ENCODE measurements around the gene SH3TC1.

Gene SH3TC1

DNA sequence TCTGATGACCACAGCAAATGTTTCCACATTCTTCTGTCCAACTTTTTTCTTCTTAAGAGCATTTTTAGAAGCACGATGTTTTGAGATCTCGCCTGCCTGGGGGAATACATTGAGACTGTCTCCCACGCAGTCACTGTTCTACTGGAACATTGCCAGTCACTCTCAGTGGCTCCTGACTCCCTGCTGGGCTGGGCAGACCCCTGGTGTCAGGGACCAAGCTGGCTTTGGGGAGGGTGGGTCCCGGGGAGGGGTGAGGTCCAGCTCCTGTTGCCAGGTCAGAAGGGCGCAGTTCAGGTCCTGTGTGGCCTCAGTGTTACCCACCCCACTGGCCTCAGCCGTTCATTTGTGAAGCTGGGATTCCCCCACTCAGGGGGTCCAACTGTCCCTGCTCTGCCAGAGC is 21.5 kb upstream of the SH3TC1 start:
- Histone ChIP-seq H3K36me3 (replicated peaks; ENCODE audit: low read depth, low read length) (no peaks in the 10 kb centered on the region), H2AFZ (ENCODE audit: low read depth, low read length) (no peak overlapping the region), H3K27ac (ENCODE audit: low read length) (no peak overlapping the region), H3K9ac (ENCODE audit: low read length) (no peak overlapping the region), H3K4me3 (ENCODE audit: low read length) (no peak overlapping the region), H3K4me2 (ENCODE audit: low read length) (no peak overlapping the region), H3K79me2 (ENCODE audit: low read length) (no peaks in the 10 kb centered on the region), H4K20me1 (ENCODE audit: insufficient read depth, low read length) (no peaks in the 10 kb centered on the region), H3K9me3 (ENCODE audit: insufficient read depth, low read length) (no peaks in the 10 kb centered on the region), H3K4me1 (ENCODE audit: low read length) (peaks cover 8% of the 10 kb centered on the region), H3K27me3 (ENCODE audit: low read depth, low read length) (peaks cover 12% of the 10 kb centered on the region)
- TF ChIP-seq EZH2phosphoT487 (IDR thresholded peaks at IDR 0.05; ENCODE audit: low read depth) = no peak

DNA sequence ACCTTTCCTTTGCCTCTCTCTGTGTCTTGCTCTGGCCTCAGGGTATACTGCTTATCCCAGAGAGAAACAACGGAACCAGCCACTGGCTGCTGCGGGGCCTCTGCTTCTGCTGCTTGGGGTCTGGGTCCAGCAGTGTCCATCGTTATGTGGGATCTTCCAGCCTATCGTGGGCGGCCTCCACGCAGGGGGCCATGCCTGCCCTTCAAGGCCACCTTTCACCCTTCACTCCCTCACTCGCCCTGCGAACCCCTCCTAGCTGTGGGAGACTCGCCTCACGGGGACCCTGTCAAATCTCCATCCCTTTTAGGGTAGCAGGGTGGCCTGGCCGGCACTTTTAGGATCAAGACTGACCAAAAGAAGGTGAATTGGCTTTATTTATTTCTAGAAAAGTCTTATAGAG is 21.1 kb upstream of the SH3TC1 start:
- no peak overlapping the region for H3K9ac ChIP-seq (ENCODE audit: low read length)
- H3K36me3 ChIP-seq (replicated peaks; ENCODE audit: low read depth, low read length) = no peaks in the 10 kb centered on the region
- no peaks in the 10 kb centered on the region for H4K20me1 ChIP-seq (ENCODE audit: insufficient read depth, low read length)
- TF ChIP-seq EZH2phosphoT487 (IDR thresholded peaks at IDR 0.05; ENCODE audit: low read depth) = no peak
- TF ChIP-seq, protein P1, sequence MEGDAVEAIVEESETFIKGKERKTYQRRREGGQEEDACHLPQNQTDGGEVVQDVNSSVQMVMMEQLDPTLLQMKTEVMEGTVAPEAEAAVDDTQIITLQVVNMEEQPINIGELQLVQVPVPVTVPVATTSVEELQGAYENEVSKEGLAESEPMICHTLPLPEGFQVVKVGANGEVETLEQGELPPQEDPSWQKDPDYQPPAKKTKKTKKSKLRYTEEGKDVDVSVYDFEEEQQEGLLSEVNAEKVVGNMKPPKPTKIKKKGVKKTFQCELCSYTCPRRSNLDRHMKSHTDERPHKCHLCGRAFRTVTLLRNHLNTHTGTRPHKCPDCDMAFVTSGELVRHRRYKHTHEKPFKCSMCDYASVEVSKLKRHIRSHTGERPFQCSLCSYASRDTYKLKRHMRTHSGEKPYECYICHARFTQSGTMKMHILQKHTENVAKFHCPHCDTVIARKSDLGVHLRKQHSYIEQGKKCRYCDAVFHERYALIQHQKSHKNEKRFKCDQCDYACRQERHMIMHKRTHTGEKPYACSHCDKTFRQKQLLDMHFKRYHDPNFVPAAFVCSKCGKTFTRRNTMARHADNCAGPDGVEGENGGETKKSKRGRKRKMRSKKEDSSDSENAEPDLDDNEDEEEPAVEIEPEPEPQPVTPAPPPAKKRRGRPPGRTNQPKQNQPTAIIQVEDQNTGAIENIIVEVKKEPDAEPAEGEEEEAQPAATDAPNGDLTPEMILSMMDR (IDR thresholded peaks at IDR 0.05; ENCODE audit: low read depth, low read length) = no peak
- H2AFZ ChIP-seq (ENCODE audit: low read depth, low read length) = no peak overlapping the region
- H3K4me1 ChIP-seq (ENCODE audit: low read length) = peaks cover 6% of the 10 kb centered on the region; the same call in 1 of the 2 replicates
- H3K79me2 ChIP-seq (ENCODE audit: low read length) = no peaks in the 10 kb centered on the region
- no peak overlapping the region for H3K4me3 ChIP-seq (ENCODE audit: low read length)
- no peak overlapping the region for H3K27ac ChIP-seq (ENCODE audit: low read length)
- no peak overlapping the region for H3K4me2 ChIP-seq (ENCODE audit: low read length)
- no peaks in the 10 kb centered on the region for H3K9me3 ChIP-seq (ENCODE audit: insufficient read depth, low read length)
- peaks cover 12% of the 10 kb centered on the region for H3K27me3 ChIP-seq (ENCODE audit: low read depth, low read length)

DNA sequence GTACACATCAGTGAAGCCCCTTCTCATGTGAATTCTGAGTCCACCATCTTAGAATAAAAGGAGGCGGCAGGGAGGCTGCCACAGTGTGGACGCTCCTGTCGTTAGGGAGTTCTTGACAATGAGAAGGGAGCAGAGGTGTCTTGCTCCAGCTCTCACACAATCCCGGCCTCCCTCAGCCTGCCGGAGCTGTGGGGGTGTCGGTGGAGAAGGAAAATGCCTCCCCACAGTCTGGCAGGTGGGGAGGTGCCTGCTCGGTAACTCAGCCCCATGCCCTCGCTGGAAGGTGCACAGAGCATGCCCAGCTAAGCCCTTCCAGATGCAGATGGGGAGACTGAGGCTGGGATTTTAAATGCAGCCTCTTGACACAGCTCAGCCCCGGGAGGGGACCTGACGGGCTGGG is 20.0 kb upstream of the SH3TC1 start:
- Histone ChIP-seq H3K4me2 (ENCODE audit: low read length) (no peak overlapping the region), H4K20me1 (ENCODE audit: insufficient read depth, low read length) (no peaks in the 10 kb centered on the region), H3K9me3 (ENCODE audit: insufficient read depth, low read length) (no peaks in the 10 kb centered on the region), H3K4me1 (ENCODE audit: low read length) (peaks cover 3% of the 10 kb centered on the region; the same call in 1 of the 2 replicates), H3K9ac (ENCODE audit: low read length) (no peak overlapping the region), H2AFZ (ENCODE audit: low read depth, low read length) (no peak overlapping the region), H3K36me3 (replicated peaks; ENCODE audit: low read depth, low read length) (no peaks in the 10 kb centered on the region), H3K79me2 (ENCODE audit: low read length) (no peaks in the 10 kb centered on the region), H3K27ac (ENCODE audit: low read length) (no peak overlapping the region), H3K27me3 (ENCODE audit: low read depth, low read length) (0 out of 2 replicates have a peak, but pooled peaks cover 6% of the 10 kb centered on the region), H3K4me3 (ENCODE audit: low read length) (no peak overlapping the region)
- TF ChIP-seq, protein P1 (IDR thresholded peaks at IDR 0.05; ENCODE audit: low read depth, low read length) = no peak
- TF ChIP-seq EZH2phosphoT487 (IDR thresholded peaks at IDR 0.05; ENCODE audit: low read depth) = no peak

DNA sequence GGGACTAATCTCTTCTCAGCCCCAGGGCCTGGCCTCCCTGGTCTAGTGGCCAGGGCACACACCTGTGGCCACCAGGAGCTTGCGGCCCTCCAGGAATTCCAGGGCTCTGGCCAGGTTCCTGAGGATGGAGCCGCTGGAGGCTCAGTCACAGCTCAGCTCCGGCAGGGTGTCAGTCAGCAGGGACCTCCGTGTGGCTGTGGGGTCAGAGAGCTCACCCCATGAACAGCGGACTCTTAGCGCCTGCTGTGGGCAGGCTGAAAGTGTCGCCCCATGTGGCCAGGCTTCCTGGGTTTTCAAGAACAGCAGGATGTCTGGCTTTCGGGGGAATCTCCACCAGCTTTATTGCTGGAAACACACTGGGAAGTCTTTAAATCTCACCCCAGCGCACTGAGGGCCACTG is 19.3 kb upstream of the SH3TC1 start:
- no peak overlapping the region for H3K9ac ChIP-seq (ENCODE audit: low read length)
- H3K4me2 ChIP-seq (ENCODE audit: low read length) = no peak overlapping the region
- peaks cover 3% of the 10 kb centered on the region; the same call in 1 of the 2 replicates for H3K4me1 ChIP-seq (ENCODE audit: low read length)
- no peaks in the 10 kb centered on the region for H3K9me3 ChIP-seq (ENCODE audit: insufficient read depth, low read length)
- no peaks in the 10 kb centered on the region for H4K20me1 ChIP-seq (ENCODE audit: insufficient read depth, low read length)
- H2AFZ ChIP-seq (ENCODE audit: low read depth, low read length) = no peak overlapping the region
- H3K27ac ChIP-seq (ENCODE audit: low read length) = no peak overlapping the region
- no peak overlapping the region for H3K4me3 ChIP-seq (ENCODE audit: low read length)
- no peaks in the 10 kb centered on the region for H3K36me3 ChIP-seq (replicated peaks; ENCODE audit: low read depth, low read length)
- no peaks in the 10 kb centered on the region for H3K79me2 ChIP-seq (ENCODE audit: low read length)
- TF ChIP-seq EZH2phosphoT487 (IDR thresholded peaks at IDR 0.05; ENCODE audit: low read depth) = no peak
- TF ChIP-seq, protein P1 (IDR thresholded peaks at IDR 0.05; ENCODE audit: low read depth, low read length) = no peak
- H3K27me3 ChIP-seq (ENCODE audit: low read depth, low read length) = 0 out of 2 replicates have a peak, but pooled peaks cover 6% of the 10 kb centered on the region
